Loucy (cell line): ENCODE measurements around the gene DGCR8.

Source experiments
- H2AFZ ChIP-seq: fragments of 200-600 bp; sonication (generic); 2 replicates; pipeline ENCODE4 v1.6.0; 2016; ENCODE audit warnings: antibody characterized with exemption, mild to moderate bottlenecking, low read length, moderate library complexity
- H3F3A ChIP-seq: fragments of 200-600 bp; 2 replicates; pipeline ENCODE4 v1.6.0; 2016; ENCODE audit warnings: antibody characterized with exemption, low read depth, mild to moderate bottlenecking
- H3K27me3 ChIP-seq: fragments of 200-600 bp; sonication (generic); 2 replicates; pipeline ENCODE4 v1.6.1; 2014; ENCODE audit warnings: low read length, mild to moderate bottlenecking; ENCODE audit not compliant: insufficient read depth, poor library complexity, severe bottlenecking
- H3K36me3 ChIP-seq: fragments of 200-600 bp; sonication (generic); 2 replicates; pipeline ENCODE4 v1.6.1; 2016; ENCODE audit warnings: low read length; ENCODE audit not compliant: insufficient read depth
- H3K4me1 ChIP-seq: fragments of 200-600 bp; sonication (generic); 2 replicates; pipeline ENCODE4 v1.5.1; 2014; ENCODE audit warnings: low read length, mild to moderate bottlenecking; ENCODE audit not compliant: insufficient read depth, poor library complexity, severe bottlenecking
- H3K4me2 ChIP-seq: fragments of 200-600 bp; sonication (generic); 2 replicates; pipeline ENCODE4 v1.6.0; 2014; ENCODE audit warnings: antibody characterized with exemption, low read length, low read depth, mild to moderate bottlenecking; ENCODE audit not compliant: poor library complexity, severe bottlenecking
- H3K4me3 ChIP-seq: fragments of 200-600 bp; sonication (generic); 2 replicates; pipeline ENCODE4 v1.5.1; 2014; ENCODE audit warnings: low read length, mild to moderate bottlenecking, mixed read lengths; ENCODE audit not compliant: poor library complexity, severe bottlenecking
- H3K79me2 ChIP-seq: fragments of 200-600 bp; sonication (generic); 2 replicates; pipeline ENCODE4 v1.6.1; 2014; ENCODE audit warnings: low read length; ENCODE audit not compliant: insufficient read depth
- H3K9ac ChIP-seq: fragments of 200-600 bp; sonication (generic); 2 replicates; pipeline ENCODE4 v1.6.0; 2014; ENCODE audit warnings: mild to moderate bottlenecking, low read depth, low read length, moderate library complexity; ENCODE audit not compliant: poor library complexity, severe bottlenecking
- H3K9me2 ChIP-seq: fragments of 200-600 bp; sonication (generic); replicated peaks from 2 replicates; pipeline ENCODE4 v1.6.1; 2016; ENCODE audit warnings: low read depth, low read length, mixed read lengths
- H3K9me3 ChIP-seq: fragments of 200-600 bp; sonication (generic); 2 replicates; pipeline ENCODE4 v1.6.1; 2014; ENCODE audit warnings: mild to moderate bottlenecking, antibody characterized with exemption, low read length, low read depth; ENCODE audit not compliant: insufficient read depth
- H4K20me1 ChIP-seq: fragments of 200-600 bp; sonication (generic); 2 replicates; pipeline ENCODE4 v1.6.0; 2014; ENCODE audit warnings: antibody characterized with exemption, low read length, mild to moderate bottlenecking; ENCODE audit not compliant: insufficient read depth, poor library complexity, severe bottlenecking
- EZH2phosphoT487 ChIP-seq: fragments of 200-600 bp; IDR thresholded peaks from 2 replicates; pipeline ENCODE4 v1.6.1; 2018; ENCODE audit warnings: antibody characterized with exemption, mild to moderate bottlenecking, moderate library complexity, borderline replicate concordance
- TF ChIP-seq, protein P1 (sequence below): fragments of 200-600 bp; sonication (generic); conservative IDR thresholded peaks from 2 replicates; pipeline ENCODE4 v1.5.1; 2014; ENCODE audit warnings: mild to moderate bottlenecking, antibody characterized with exemption, low read length

DGCR8 gene

DNA sequence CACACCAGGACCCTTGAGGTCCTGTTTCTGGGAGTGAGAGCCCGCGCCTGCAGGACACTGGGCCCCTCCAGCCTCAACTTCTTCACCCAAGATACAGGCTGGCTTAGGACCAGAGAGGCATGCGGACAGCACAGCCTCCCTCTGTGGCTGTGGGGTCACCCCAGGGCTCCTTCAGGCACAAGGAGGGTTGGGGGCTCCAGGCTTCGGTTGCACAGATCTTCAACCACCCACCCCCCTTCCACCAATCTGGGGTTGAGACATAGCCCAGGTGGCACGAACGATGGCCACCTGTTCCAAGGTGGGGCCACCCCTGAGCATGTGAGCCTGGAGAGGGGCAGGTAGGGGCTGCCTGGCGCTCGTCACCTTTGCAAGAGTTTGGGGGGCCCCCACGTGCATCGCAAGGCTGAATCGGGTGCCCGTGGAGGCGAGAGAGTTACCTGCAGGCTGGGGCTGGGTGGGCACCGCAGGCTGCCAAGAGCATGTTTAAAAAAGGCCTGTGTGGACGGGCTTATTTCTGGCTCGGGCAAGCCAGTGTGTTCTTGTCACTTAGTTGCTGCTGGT is 52.7 kb downstream of the DGCR8 start:
- Histone ChIP-seq H3K79me2 (peaks cover 47% of the 10 kb centered on the region; the same call in 1 of the 2 replicates), H3K9me3 (no peaks in the 10 kb centered on the region), H3K4me2 (peak overlapping the region; percentile 86), H3K27me3 (no peaks in the 10 kb centered on the region), H3K9ac (peak overlapping the region; percentile 71), H3K36me3 (peaks cover 11% of the 10 kb centered on the region; the same call in 1 of the 2 replicates), H3K9me2 (no peaks in the 10 kb centered on the region), H4K20me1 (peaks cover 20% of the 10 kb centered on the region), H3K4me1 (peaks cover 23% of the 10 kb centered on the region), H2AFZ (no peak overlapping the region), H3K4me3 (peak overlapping the region; percentile 78), H3F3A (0 out of 2 replicates have a peak, but pooled peaks cover 2% of the 10 kb centered on the region)
- TF ChIP-seq EZH2phosphoT487 = no peak
- TF ChIP-seq, protein P1, sequence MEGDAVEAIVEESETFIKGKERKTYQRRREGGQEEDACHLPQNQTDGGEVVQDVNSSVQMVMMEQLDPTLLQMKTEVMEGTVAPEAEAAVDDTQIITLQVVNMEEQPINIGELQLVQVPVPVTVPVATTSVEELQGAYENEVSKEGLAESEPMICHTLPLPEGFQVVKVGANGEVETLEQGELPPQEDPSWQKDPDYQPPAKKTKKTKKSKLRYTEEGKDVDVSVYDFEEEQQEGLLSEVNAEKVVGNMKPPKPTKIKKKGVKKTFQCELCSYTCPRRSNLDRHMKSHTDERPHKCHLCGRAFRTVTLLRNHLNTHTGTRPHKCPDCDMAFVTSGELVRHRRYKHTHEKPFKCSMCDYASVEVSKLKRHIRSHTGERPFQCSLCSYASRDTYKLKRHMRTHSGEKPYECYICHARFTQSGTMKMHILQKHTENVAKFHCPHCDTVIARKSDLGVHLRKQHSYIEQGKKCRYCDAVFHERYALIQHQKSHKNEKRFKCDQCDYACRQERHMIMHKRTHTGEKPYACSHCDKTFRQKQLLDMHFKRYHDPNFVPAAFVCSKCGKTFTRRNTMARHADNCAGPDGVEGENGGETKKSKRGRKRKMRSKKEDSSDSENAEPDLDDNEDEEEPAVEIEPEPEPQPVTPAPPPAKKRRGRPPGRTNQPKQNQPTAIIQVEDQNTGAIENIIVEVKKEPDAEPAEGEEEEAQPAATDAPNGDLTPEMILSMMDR = no peak

DNA sequence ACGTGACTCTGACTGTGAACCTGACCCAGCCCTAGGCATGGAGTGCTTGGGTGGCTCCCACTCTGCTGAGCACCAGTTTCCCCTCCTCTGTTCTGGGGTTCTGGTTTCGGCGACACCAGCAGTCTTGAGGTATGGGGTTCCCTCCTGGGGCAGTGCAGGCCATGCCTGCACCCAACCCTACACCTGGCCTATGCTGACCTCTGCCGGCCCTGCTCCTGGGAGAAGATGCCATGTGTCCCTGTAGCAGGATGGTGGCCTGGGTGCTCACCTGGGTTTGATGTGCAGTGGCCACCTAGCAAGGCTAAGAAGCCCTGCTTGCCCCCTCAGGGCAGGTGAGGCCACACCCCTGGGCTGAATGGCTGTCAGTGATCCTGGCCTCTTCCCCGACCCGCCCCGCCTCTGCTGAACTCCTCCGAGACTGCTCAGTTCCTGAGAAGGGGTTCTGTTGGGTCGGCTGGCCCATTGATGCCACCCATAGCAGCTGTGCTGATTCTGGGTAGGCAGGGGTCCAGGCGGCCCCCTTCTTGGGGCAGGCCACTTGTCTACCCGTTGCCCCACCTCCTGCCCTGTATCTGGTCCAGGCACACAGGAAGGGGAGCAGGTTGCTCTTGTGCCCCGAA is 54.0 kb downstream of the DGCR8 start:
- Histone ChIP-seq H3K4me1 (peaks cover 23% of the 10 kb centered on the region), H3K9me2 (no peaks in the 10 kb centered on the region), H3K79me2 (peaks cover 47% of the 10 kb centered on the region; the same call in 1 of the 2 replicates), H3K36me3 (no peaks in the 10 kb centered on the region), H2AFZ (no peak overlapping the region), H4K20me1 (peaks cover 18% of the 10 kb centered on the region), H3K27me3 (no peaks in the 10 kb centered on the region), H3K9ac (no peak overlapping the region), H3F3A (no peaks in the 10 kb centered on the region), H3K9me3 (no peaks in the 10 kb centered on the region), H3K4me2 (peak overlapping the region; percentile 44), H3K4me3 (no peak overlapping the region)
- TF ChIP-seq, protein P1 = no peak
- TF ChIP-seq EZH2phosphoT487 = no peak

DNA sequence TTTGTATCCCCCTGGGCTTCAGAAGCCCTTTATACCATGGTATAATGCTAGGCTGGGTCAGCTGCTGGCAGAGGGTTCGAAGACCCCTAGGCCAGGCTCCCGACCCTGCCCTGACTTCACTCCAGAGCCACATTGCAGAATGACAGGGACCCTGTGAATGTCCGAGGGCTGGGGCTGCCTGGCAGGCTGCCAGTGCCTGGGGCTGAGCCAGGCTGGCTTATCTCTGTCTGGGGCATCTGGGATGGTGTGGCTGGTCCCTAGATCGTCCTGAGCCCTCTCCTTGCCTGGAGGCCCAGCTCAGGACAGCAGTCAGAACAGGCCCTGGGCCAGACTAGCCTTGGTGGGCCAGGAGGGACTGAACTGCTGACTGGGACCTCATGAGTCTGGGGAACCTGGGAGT is 55.2 kb downstream of the DGCR8 start:
- Histone ChIP-seq H3K4me3 (no peak overlapping the region), H4K20me1 (peaks cover 18% of the 10 kb centered on the region), H3K27me3 (no peaks in the 10 kb centered on the region), H3K36me3 (no peaks in the 10 kb centered on the region; the same call in 1 of the 2 replicates), H3K9me2 (no peaks in the 10 kb centered on the region), H3K4me2 (no peak overlapping the region), H3K4me1 (peaks cover 23% of the 10 kb centered on the region), H3K9ac (no peak overlapping the region), H2AFZ (no peak overlapping the region), H3K9me3 (no peaks in the 10 kb centered on the region), H3F3A (no peaks in the 10 kb centered on the region), H3K79me2 (peaks cover 47% of the 10 kb centered on the region; the same call in 1 of the 2 replicates)
- TF ChIP-seq, protein P1 = no peak
- no peak for TF ChIP-seq EZH2phosphoT487
